ENCODE data around the gene LRMDA.

Gene LRMDA

DNA sequence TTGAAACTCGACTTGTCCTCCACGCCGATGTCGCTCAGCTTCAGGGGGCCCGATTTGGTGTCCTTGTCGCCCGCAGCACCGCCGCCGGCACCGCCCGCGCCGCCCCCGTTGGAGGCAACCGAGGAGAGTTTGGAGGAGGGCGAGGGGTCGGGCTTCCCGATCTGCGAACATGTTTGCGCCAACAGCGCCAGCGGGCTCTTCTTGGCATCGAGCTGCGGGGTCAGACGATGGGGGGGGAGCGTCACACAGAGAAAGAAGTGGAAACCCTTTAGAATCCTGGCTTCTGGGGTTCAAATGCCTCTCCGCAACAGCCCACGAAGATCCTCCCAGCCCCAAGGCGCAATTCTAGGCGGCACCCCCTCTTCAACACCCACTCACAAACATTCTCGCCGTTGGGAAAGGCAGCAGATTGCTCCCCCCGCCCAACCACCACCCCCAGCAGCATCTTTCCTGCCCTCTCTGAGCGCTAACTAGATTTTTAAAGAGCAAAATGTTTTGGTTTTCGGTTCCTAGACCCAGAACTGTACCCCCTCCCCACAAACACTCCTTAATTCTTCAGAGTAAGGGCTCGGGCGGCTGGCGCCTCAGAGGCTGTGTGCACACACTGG, 31.2 kb upstream of the LRMDA start:
- peak in 15 of 42 donors; percentile 14 to 70 (median 45) for DNase-seq
- intact Hi-C loops (cut with DNase I), result loop anchor here (10.0 kb wide), 2 partner anchors 515 to 635 kb away; no protein-coding TSS in a partner anchor

DNA sequence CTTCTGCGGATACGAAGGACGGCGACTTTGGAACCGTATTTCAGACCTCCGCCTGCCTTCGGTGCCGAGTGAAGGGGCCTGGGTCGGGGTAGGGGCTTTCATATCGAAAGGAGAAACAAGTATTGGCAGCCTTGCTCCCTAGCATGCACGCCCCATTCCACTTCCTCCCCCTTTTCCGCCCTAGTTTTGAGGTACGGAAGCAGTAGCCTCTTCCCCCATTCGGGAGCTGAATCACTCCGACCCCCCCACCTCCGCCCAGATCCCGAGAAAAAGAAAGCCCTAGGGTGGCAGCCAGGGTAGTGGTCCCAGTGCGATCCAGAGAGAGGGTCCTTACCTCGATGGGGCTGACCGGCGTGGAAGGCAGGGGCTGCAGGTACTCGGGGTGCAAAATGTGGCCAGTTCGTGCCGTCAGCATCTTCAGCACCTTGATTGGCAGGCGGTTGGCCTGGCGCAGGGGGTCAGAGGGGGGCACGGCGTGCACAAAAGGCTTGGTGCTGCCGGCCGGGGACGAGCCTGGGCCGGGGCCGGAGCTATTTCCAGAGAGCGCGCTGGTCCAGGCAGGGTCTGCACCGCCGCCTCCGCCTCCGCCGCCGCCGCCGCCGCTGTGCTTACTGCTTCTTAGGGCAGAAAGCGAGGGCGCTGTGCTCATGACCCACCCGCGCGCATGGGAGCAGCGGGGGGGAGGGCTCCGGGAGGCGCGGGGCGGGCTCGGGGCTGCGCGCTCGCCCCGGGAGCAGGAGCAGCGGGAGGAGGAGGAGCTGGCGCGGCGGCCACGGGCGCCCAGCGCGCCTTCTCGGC, 30.5 kb upstream of the LRMDA start:
- peak in 36 of 42 donors; percentile 48 to 86 (median 66) for DNase-seq
- intact Hi-C loops (cut with DNase I), result loop anchor here (10.0 kb wide), 2 partner anchors 514 to 634 kb away; no protein-coding TSS in a partner anchor

DNA sequence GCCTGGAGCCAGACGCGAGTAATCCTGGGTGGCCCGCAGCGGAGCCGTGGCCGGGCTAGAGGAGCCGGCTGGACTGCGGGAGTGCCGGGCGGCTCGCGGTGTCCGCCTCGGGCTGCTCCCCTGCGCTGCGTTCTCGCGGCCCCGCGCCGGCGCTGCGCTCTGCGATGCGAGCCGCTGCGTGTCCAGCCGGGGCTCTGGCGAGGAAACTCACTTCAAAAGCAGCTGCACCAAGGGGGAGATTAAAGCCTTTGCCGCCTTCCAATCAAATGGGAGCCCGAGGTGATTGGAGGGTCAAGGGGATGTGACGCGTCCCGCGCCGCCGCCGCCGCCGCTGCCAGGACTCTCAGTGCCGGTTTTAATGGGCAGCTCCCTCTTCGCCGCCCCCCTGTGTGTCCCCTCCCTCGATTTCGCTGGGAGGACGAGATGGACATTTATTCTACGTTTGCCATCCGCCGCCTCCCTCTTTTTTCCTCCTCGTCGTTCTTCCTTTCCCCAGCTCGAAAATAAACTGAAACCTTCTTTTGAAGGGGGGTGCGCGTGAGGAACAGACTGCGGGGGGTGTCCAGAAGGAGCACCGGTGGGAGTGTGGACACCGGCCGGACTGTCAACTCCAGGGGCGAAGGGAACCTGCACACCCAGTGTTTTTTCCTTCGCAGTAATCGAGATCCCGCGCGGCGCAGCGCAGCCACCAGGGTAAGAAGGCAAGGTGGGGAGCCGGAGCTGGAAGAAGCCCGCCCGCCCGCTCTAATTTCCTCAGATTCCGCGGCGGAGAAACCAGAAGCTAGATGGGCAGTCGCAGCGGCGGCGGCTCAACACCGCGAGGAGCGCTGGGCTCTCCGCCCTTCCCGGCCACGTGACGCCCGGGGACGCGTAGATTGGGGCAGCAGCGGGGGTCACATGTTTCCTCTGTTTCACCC, 29.6 kb upstream of the LRMDA start, which contains the start of gene ZNF503:
ZNF503 (minus strand) TSS at position 196 of the 917 bp plus-strand sequence. CDS start 345 bp downstream, outside the sequence.
- intact Hi-C loops (cut with DNase I), result loop anchor here (10.0 kb wide), 2 partner anchors 513 to 633 kb away; no protein-coding TSS in a partner anchor
- DNase-seq, result peak; percentile 91 to 99 (median 96)

DNA sequence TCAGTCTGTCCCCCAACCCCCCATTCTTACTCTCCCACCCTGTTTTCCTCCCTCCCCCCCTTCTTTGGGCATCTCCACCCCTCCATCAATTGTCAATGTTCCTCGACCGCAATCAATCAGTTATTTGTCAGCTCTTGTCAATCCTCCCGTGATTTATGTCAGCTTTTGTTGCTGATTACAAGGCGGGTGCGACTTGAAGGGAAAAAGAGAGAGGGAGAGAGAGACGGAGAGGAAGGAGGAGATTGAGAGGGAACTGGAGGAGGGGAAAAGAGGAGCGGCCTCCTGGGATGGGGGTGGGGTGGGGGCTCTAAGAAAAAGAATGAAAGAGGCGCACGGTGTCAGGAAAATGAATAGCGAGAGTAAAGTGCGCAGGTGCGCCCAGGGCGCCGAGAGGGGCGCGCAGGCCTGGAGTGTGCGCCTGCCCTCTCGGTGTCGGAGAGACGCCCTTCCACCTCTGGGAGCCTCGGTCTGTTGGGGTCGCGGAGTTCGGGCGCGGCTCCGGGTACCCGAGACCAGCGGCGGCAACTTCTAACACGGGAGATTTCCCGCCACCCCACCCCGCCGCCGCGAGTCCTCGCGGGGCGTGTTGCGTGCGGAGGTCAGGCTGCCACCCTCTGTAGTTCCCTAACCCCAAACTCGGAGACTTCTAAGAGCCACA, 28.8 kb upstream of the LRMDA start:
- intact Hi-C loops (cut with DNase I), result loop anchor here (10.0 kb wide), 2 partner anchors 512 to 632 kb away; no protein-coding TSS in a partner anchor
- peak in 31 of 42 donors; percentile 34 to 77 (median 52) for DNase-seq

DNA sequence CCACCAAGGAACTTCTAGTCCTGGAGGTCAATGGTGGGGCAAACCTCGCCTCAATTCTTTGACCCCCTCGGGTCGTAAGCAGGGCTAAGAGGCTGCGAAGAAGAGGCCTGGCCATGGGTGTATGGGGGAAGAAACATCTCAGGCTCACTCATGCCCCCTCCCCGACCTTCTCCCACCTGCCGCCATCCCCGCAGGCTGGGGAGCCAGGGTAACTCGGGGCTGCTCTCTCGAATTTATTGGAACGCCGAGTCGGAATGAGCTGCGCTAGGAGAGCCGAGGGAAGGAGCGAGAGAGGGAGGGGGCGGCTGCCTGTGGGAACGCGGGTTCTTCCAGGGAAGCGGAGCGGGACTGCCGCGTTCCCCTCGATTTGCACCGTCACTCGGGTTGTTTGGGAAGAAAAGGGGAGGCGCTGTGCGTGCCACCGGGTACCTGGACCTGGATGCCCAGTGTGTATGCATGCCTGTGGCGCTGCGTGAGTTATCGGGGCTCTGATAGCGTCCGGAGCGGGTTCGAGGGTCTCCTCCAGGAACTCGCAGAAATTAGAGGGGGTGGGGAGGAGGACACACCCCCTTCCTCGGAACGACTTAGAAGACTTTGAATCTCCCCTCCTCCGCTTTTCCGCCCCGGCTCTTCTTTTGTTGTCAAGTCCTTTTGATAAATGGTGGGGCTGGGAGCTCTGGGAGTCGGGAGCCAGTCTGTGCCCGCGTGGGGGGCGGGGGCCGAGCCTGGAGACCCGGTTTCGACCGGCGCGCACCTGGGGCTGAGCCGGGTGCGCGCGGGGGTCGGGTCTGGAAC, 28.1 kb upstream of the LRMDA start:
- intact Hi-C loops (cut with DNase I), result loop anchor here (10.0 kb wide), 2 partner anchors 511 to 631 kb away; no protein-coding TSS in a partner anchor
- peak in 35 of 42 donors; percentile 43 to 88 (median 69) for DNase-seq

DNA sequence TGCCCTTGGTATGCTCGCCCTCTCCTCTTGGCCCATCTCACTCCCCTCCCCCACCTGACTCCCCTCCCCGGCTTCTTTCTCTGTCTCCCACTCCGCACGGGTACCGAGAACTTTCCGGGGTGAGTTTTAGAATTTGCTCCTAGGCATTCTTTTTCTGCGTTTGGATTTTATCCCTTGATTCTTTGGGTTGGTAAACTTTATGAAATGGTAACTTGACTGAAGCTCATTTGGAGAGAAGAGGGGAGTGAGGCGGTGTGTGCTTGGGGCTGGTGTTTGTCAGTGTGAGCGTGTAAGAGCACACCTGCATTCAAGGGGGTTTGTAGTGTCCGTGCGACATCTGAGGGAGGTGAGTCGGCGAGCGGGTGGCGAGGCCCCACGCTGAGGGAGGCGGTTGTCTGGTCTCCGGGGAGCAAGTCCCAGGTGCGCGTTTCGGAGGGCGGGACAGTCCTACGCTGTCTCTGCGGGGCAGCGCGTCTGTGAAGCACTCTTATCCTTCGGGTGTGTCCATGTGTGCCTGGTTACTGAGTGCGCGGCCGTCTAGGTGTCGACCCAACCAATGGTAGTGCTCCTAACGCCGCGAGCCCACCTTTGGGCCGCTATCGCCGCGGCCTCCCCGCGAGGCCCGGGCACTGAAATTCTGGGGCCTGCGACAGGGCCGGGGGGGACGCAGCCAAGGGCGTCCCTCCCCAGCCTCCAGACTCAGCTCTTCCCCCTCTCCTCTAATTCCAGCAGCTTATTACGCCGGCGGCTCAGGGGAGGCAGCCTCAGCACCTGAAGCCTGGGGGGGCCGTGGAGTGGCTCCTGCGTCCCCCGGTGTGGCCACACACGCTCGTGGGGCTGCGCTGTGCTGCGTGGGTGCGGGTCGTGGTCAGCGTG, 27.2 kb upstream of the LRMDA start:
- intact Hi-C loops (cut with DNase I), result loop anchor here (10.0 kb wide), 2 partner anchors 511 to 631 kb away; no protein-coding TSS in a partner anchor
- DNase-seq, result peak in 24 of 42 donors; percentile 9 to 63 (median 36)

DNA sequence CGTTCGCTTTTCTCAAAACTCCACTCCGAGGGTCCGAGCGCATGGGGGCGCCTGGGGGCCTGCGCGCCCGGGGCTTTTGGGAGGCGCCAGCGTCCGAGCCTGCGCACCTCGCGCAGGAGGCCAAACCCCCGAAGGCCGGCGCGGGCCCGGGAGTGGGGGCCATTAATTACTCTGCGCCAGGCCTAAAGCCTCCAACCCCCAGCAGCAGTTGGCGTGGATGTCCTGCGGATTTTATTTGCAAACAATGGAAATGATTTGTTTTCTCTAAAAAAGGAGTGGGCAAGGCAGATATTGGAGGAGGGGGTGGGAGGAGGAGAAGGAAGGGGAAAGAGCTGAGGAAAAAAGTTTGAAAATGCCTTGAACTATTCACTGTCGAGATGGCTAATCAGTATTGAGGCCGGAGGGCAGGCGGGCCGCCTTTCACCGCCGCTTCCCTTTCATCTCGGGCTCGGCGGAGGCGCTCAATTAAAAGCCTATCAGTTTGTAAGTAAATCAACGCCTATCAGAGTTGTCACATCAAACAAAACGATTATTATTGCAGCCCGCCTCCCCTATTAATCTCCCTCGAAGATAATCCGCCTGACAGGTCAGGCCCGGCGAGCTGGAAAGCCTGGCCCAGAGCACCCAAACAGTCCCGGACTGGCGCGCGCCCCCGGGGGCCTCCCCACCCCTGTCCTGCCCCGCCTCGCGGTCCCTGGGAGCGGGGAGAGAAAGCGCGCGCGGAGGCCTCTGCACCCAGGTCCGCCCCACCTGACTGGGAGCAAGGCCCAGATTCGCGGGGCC, 26.4 kb upstream of the LRMDA start:
- intact Hi-C loops (cut with DNase I), result loop anchor here (10.0 kb wide), 2 partner anchors 510 to 630 kb away; no protein-coding TSS in a partner anchor
- DNase-seq, result peak in 28 of 42 donors; percentile 12 to 62 (median 35)

DNA sequence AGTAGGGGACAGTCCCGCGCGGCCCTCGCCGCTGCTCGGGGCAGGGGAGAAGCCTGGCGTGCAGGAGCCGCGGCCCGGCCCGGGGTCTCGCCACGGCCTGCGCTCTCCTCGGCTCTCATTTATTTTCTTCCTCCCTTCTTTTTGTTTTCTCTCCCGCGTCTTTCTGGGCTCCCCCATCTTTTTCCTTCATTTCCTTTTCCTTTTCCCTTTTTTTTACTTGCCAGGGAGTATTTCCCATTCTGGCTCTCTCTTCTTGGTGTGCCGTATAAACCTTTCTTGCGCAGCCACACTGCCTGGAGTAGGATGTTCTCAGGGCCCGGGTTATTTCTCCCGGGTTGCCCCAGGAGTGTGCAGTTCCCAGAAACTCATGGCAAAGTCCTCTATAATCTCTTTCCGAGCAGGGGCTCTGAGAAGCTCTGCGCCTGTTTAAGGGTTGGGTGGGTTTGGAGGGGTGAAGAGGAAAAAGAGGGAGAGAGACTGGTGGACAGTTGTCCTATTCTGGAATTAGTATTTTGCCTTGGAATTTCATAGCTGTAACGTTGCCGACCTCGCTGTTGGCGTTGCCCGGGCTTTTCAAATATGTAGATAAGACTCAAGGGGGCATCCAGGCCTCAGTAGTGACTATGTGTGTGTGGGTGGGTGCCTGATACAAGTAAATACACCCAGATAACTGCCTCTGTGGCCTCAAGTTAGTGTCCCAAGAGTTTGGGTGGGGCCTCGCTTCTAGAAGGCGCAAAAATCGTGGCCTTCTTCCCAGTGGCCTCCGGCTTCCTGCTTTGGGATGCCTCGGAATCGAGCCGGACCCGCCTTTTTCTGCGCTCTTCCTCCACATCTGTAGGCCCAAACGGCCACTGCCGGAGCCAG, 25.6 kb upstream of the LRMDA start:
- intact Hi-C loops (cut with DNase I), result loop anchor here (10.0 kb wide), 2 partner anchors 509 to 629 kb away; no protein-coding TSS in a partner anchor
- DNase-seq, result peak in 10 of 42 donors; percentile 2 to 49 (median 30)

DNA sequence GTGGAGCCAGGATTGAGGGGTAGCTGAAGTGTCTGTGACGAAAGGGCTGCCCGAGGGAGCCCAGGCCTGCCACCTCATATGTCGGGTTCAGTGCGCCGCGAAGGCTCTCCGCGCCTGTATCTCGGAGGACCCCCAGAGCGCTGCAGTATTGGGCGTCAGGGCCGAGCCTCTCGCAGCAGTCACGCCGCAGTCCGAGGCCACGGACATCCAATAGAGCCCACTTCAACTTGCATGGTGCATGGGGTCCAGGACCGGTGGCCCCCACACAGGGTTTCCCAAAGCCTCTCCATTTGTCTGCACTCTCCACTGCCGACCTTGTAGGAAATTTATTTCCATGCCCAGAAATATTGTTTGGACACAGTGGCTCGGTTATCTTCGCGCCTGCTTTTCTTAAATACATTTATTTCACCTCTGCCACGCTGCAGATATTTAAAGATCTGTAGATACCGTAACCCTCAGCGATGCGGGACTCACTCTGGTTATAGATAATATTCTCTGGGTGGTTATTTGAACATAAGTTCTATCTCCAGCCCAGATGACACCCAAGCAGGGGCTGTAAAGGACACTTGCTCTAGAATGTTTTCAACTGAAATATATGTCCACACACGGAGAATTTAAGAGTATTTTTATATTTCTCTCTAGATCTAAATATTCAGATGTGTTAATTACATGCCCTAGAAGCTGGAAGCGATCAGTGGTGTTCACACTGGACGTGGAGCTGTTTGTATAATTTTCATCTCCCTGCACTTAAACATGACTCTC, 24.8 kb upstream of the LRMDA start:
- DNase-seq, result peak in 6 of 42 donors; percentile 6 to 47 (median 24)
- intact Hi-C loops (cut with DNase I), result loop anchor here (10.0 kb wide), 2 partner anchors 508 to 628 kb away; no protein-coding TSS in a partner anchor

DNA sequence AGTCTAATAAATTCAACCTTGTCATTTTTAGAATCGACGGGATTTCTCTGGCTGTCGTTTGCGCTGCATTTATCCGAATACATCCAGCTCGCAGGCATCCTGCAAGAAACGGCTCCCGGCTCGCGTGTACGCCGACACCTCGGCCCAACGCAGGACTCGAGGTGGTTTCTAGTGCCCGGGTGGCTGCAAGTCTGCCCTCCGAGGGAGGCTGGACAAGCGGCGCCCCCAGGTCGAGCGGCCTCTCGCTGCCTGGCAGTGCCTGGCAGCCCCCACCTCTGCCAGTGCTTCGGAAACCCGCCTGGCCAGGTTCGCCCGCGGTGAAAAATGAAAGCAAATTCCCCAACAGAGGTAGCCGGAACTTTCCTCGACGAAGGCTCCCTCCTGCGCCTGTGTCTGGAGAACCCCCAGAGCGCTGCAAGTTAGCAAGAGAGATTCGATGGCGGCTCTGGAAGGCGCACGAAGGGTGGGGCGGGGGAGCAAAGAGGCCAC, 24.2 kb upstream of the LRMDA start:
- DNase-seq, result peak in 21 of 42 donors; percentile 1 to 51 (median 28)
- intact Hi-C loops (cut with DNase I), result loop anchor here (10.0 kb wide), 2 partner anchors 508 to 628 kb away; no protein-coding TSS in a partner anchor

DNA sequence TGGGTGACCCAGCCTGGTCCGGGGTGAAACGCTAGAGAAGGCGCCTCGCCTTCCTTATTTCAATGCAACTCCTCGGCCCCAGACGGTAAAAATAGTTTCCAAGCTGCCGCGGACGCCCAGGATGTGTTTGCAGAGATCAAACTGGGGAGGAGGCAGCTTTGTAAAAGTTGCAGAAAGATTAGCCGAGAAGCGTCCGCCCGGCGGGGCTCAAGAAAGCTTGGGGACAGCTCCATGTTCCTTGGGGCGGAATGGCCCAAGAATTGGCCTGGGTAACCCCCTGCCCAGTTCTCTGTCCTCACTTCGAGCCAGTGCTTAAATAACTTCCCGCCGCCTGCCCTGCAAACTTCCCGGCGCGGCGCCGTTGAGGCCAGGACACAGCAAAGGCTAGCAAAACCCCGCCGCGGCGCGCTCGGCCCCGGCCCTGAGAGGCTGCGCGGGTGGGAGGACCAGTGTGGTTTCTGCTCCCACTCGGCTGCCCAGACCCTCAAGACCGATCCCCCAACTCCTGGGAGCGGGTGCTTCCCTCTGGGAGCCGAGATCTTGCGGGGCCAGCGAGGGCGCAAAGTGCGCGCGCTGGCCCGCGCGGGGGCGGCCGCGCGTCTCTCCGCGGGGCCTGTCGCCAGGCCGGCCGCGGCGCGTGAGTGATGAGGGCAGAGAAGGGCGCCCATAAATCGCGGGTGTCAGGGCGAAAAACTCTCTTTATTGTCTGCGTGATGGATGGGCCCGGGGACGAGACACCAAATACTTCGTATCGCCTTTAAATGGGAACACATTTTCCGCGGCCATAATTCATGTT, 23.5 kb upstream of the LRMDA start:
- DNase-seq, result peak in 26 of 42 donors; percentile 20 to 70 (median 45)
- intact Hi-C loops (cut with DNase I), result loop anchor here (10.0 kb wide), 2 partner anchors 507 to 627 kb away; no protein-coding TSS in a partner anchor

DNA sequence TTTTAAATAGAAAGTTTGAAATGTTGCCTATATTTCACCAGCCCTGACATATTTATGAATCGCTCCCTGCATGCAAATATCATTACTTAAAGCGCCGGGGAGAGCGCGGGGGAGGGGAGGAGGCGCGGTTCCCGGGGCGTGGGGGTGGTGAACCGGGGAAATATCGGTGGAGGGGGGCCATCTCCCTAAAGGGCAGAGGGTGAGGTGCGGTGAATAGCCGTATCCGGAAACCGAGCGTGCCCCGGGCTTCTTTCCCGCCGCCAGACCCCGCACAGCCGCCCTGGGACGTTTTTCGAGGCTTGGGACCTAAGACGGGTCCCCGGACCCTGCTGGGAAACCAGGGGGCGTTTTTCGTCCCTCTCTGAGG, 22.9 kb upstream of the LRMDA start:
- intact Hi-C loops (cut with DNase I), result loop anchor here (10.0 kb wide), 2 partner anchors 506 to 626 kb away; no protein-coding TSS in a partner anchor
- peak in 25 of 42 donors; percentile 18 to 64 (median 38) for DNase-seq
